Stimulated activated CD8-positive, alpha-beta memory T cell treated with anti-CD3 and anti-CD28 coated beads, Interleukin-4, amount 100 ng/mL, for 4 hours (primary cell): ENCODE measurements around the gene FOXC2.

Source experiments
- DNase-seq, 2 donors: peaks; one replicate each; pipeline ENCODE4 v3.0.0-alpha.2; 2020; ENCODE audit warnings: low read depth in 2 of 2, low spot score in 1 of 2

Gene FOXC2

DNA sequence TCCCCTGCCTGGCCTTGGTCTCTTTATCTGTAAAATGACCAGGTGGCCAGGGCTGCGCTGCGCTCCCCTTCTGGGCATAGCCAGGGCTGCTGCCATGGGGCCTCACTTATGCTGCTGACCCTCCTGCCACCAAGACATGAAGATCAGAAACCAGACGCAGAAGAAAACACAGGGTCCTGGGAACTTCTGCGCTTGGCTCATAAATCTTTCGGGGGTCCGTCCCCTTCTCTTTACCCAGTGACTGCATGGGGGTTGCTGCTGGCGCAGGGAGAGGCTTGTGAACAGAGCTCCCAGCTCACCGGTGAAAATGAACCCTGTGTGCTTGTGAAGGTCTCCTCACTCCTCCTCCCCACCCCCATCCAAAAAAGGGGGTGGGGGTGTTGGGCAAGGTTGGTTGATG is 6.0 kb downstream of the FOXC2 start:
- DNase-seq: no peak

DNA sequence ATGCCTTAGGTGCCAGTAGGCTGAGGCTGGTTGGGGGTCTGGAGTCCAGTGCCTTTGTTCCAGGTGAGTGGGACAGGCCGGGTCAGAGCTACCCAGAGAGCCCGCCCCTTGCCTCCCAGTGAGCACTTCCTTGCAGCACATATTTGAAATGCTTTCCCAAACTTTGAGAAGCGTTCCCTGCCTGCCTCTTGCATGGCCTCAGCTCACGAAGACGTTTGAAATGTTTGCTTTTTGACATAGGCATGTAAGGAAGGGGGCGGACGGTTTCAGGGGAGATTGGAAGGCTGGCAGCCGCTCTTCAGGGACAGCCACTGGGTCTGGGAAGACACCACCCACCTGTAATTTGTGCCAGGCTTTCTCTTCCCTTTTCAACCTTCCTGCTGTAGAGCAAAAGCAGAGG is 6.6 kb downstream of the FOXC2 start:
- DNase-seq: no peak

DNA sequence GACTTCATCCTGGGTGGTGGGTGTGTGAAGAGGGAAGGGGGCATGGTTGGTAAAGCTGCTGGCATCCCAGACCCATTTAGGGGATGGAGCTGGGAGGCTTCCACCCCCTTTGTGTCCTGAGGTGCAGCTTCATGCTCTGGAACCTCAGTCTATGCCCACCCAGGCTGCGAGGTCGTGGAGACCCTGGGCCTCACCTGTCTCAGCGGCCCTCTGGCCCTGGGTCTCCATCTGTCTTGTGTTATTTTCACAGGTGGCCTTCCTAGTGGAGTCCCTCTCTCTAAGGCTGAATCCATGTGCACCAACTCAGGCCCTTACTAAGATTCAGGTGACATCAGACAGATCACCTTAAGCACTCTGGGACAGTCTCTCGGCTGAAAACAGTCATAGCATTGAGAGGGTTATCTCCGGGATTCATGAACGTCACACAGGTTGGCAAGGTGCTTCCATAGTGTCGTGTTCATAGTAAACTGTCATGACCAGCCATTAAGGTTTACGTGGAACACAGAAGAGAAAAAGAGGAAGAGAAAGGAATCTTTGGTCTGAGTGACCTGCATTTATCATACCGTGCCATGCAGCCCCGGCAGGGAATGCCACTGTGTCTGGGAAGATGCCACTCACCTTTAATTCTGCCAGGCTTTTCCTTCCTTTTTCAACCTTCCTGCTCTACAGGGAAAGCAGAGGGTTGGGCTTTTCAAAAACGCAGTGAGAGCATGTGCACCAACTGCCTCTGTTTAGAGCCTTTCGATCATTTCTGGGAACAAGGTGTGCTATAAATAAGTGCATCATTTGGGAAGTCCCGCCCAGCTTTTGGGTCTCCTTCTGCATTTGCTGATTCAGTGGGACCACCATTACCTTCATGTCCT is 7.2 kb downstream of the FOXC2 start:
- no peak for DNase-seq

DNA sequence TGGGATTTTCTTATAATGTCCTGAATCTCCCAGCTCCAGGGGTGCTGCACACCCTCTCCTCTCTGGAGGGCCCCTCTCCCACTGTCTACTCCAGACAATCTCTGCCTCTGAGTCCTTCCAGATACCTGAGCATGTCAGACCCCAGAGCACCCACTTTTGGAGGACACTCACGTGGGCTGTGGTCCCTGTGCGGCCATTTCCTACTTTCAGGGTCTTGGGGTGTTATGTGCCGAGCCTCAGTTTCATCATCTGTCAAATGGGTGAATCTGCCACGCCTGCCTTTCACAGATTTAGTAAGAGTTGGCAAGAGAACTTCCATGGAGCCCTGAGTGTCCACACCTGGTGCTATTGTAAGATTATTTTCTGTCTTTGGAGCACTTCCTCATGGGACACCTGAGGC is 8.0 kb downstream of the FOXC2 start:
- no peak for DNase-seq

DNA sequence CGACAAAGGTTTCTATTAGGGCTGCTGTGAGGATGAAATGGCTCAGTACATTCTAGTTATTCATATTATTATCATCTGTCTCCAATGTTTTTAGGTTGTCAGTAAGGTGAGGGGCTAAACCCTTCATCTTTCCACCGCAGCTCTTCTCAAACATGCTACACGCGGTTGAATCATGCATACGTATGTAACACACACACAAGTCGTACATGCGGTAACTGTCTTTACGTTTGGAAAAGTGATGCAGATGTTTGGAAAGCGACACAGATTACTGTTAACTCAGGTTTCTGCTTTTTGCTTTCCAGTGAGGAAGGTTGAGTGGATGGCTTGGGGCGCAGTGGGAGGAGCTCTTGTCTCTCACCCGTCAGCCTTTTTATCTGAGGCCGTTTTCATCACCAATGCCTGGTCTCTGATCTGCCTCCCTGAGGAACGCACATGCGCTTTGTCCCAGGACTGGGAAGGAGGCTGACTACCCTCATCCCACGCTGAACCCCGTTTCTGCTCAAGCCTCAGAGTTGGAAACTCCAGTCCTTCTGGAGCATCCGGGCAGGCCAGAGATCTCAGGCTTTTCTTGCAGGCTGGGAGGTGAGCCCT is 8.6 kb downstream of the FOXC2 start:
- no peak for DNase-seq

DNA sequence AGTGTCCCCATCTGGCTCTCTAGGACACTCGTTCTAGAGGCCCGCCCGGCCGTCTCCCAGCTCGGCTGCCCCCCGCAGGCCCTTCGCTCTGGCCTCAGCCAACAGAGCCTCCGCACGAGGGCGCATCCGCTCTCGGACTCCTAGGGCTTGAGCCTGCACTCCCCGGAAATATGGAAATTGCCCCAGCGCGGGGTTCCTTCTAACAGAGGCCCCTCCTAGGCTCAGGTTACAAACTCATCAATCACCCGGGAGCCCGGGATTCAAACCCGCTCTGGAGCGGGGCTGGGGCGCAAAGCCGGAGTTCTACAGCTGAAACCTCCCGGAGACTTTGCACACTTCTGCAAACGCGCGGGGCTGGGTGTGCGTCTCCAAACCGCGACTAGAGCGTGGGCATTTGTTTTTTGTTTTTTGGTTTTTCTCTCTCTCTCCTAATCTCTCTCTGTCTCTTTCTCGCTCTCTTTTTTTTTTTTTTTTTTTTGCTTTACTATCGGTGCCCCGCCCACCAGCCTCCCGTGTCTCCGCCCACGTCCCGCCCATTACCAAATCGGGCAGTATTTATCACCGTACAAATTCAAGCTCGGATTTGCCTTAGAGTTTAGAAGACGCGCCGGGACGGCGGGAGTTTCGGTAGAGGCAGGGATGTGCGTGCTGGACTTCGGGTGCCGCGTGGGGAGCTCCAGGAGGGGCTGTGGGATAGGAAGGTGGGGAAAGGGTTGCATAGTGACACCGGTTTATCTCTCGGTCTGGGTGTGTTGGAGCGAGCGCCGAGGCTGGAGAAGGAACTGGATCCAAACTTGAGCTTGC is 9.3 kb downstream of the FOXC2 start:
- no peak for DNase-seq

DNA sequence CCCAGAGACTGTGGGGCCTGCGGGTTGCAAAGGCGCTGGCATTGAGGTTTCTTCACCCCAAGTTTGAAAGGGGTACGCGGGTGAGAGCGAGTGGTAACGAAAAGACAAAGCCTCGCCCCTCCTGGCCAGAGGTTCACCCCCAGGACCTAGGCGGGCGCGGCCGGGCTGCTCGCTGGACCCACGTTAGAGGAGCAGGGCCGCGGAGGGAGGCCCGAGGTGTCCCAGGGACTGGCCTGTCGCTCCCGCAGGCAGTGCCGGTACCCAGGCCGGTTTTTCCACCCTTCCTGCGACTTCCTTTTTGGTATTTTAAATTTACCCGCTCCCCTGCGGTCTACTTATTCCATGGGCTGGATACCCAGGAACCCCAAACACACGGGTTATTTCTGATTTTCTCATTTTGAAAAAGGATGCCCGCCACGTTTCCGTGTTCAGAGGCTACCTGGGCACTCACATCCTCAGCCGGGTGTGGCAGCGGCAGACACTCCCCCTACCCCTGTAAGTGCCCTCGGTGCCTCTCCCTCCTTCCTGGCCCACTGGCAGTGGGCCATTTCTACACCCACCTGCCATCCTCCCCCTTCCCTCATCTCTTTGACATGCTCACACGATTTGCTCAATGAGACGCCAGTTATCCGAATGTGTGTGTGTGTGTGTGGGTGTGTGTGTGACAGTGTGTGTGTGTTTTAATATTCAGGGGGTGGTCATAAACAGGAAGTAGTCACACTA is 10.1 kb downstream of the FOXC2 start:
- DNase-seq: no peak

DNA sequence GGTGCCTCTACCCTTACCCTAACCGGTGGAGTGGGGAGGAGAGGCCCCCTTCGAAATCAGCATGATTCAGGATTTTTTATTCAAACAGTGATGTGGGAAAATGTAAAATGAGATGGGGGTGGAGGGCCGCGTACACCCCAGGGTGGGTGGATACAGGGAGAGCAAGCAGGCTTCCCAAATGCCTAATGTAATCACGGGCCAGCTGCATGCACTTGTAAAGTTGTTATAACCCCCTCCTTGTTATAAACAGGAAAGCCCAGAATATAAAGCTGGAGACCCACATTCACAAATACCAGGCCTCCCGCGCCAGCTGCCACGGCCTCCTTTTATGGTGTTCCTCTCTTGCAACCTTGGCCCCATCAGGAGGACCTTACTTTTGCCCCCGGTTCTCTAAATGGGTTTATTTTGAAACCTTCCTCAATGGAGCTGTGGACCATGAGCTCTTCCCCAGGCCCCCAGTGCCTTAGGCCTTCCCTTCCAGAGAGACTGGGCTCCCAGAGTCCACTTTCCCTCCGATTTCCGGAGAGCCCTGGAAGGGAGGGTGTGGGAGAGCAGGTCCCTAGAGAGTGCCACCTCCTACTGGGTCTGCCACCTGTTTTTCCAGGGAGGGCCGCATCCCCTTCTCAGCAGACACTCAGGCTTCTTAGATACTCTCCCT is 10.8 kb downstream of the FOXC2 start:
- no peak for DNase-seq

DNA sequence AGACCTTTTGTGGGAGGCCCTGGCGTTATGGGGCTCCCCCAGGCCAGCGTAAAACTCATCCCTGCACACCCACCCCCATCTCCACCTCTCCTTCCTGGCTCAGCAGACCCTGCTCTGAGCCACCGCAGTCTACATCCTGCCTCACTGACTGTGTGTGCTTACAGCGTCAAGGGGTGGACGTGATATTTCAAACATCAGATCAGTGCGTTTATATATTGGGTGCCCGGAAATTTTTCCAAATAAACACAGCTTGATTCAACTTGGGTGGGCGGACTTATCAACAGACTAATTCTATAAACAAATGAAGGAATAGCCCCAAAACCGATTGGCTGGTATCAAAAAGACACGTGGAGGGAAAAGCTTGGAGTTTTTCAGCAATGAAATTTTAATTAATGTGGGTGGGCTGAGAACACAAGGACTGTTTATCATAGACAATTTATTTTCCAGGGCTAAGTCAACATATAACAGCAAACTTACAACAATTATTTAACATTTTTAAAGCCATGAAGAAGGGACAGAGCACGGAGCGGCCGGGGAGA is 11.5 kb downstream of the FOXC2 start, which contains the start of gene FOXL1:
TSS of gene FOXL1 (plus strand) at position 489 of the 539 bp plus-strand sequence. CDS start 175 bp downstream, outside the sequence.
- DNase-seq: no peak

DNA sequence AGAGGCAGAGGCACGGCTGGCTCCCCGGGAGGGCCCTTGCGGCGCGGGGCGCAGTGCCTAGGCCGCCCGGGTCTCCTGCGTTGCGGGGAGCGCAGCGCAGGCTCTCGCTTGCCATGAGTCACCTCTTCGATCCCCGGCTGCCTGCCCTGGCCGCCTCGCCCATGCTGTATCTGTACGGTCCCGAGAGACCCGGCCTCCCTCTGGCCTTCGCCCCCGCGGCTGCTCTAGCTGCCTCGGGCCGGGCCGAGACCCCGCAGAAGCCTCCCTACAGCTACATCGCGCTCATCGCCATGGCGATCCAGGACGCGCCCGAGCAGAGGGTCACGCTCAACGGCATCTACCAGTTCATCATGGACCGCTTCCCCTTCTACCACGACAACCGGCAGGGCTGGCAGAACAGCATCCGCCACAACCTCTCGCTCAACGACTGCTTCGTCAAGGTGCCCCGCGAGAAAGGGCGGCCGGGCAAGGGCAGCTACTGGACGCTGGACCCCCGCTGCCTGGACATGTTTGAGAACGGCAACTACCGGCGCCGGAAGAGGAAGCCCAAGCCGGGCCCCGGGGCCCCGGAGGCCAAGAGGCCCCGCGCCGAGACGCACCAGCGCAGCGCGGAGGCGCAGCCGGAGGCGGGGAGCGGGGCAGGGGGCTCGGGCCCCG is 12.1 kb downstream of the FOXC2 start:
- no peak for DNase-seq

DNA sequence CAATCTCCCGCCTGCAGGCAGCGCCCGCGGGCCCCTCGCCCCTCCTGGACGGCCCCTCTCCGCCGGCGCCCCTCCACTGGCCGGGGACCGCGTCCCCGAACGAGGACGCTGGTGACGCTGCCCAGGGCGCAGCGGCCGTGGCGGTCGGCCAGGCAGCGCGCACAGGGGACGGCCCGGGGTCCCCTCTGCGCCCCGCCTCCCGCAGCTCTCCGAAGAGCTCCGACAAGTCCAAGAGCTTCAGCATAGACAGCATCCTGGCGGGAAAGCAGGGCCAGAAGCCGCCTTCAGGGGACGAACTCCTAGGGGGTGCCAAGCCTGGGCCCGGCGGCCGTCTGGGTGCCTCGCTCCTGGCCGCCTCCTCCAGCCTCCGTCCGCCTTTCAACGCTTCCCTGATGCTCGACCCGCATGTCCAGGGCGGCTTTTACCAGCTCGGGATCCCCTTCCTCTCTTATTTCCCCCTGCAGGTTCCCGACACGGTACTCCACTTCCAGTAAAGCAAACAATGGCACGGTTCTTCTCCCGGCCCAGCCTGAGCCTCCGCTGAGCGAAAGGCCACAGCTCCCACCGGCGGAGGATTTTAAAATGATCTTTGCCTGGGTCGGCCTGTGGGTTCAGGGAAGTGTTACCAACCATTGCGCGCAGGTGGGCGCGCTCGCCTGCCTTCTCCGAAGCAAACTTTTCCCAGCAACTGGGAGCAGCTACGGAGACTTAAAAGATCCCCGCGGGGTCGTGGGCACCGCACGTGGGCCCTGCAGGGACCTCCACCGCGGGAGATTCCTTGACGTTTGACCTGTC is 12.8 kb downstream of the FOXC2 start:
- no peak for DNase-seq

DNA sequence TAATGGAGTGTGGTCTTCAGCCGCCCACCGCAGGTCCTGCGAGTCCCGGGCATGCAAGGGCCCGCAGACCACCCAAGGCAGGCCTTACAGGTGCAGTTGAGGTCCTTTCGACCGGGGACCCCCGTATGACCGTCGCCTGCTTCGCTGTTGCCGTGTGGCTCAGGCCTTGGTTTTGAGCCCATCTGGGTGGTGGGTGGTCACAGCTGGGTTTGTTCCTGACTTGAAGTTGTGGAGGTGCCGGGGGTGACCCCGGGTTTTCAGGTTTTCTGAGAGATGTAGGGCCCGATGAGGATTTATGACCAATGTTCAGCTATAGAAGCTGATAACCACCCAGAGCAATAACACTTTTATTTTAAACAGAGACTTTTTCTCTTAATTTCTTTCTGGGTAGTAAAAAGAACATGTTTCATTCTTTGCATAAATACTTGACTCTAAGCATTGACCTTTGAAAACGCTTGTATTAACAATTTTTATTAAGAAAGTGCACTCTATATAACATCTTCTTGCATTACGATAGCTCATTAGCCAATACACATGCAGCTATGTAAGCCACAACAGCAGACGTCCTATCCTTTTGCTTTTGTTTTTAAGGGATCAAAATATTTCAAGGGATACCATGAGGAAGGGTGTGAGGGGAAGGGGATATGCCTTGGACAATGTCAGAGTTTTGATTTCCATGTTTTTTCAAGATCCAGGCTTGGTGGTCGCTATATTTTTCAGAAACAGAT is 13.6 kb downstream of the FOXC2 start:
- DNase-seq: no peak

DNA sequence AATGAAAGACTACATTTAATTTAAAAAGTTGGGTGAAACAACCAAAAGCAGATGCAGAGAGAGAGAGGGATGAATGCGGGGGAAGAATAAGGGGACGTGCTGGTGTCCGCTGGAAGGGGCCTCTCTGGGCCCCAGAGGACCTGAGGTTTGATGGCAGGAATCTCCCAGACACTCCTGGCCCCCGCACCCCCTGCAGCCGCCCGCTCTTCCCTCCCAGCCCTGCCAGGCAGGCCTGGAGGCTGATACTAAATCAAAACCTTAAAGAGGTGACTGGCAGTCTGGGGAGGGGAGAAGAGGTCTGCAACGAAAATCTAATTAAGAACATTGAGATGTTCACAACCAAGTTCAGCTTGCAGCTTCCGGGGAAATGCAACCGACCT is 14.2 kb downstream of the FOXC2 start:
- no peak for DNase-seq

DNA sequence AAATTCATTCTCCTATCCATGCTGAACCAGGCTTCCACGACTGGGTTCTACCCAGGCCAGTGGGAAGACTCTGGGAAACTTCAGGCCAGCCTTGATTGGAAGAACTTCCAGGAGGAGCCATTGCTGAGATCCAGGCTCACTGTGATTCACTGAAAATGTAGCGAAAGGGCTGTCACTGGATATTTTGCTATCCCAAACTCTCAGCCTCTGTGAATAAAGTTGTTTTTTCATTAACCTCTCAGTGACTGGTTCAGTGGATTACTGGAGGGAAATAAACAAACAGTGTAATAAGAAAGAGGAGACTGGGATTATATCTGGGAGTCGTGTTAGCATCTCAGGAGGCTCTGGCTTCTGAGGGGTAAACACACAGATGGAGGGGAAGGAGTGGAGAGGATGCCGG is 14.8 kb downstream of the FOXC2 start:
- DNase-seq: no peak

DNA sequence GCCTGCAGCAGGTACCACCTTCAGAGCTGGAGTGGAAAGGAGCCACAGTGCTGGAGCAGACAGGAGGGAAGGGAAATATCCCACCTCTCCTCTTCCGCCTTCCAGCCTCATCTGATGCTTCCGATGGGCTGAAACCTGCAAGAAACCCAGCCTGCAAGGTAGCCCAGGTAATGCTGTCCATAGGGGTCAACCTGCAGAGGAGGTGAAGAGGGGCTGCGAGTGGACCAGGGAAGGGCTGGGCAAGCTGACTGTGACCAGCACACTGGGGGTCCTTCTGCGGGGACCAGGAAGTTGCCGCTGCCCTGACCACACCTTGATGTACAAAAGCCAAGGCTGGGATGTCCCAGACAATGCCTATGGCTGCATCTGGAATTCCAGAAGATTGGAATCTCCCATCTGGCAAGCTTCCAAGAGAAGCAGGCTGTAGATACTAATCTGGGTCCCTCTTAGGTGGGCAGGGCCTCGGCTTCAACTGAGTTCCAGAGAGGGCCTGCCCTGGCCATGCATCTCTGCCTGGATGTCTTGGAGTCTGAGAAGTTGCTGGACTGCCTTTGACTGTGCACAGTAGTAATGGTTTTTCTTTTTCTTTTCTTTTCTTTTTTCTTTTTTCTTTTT is 17.5 kb downstream of the FOXC2 start:
- no peak for DNase-seq

DNA sequence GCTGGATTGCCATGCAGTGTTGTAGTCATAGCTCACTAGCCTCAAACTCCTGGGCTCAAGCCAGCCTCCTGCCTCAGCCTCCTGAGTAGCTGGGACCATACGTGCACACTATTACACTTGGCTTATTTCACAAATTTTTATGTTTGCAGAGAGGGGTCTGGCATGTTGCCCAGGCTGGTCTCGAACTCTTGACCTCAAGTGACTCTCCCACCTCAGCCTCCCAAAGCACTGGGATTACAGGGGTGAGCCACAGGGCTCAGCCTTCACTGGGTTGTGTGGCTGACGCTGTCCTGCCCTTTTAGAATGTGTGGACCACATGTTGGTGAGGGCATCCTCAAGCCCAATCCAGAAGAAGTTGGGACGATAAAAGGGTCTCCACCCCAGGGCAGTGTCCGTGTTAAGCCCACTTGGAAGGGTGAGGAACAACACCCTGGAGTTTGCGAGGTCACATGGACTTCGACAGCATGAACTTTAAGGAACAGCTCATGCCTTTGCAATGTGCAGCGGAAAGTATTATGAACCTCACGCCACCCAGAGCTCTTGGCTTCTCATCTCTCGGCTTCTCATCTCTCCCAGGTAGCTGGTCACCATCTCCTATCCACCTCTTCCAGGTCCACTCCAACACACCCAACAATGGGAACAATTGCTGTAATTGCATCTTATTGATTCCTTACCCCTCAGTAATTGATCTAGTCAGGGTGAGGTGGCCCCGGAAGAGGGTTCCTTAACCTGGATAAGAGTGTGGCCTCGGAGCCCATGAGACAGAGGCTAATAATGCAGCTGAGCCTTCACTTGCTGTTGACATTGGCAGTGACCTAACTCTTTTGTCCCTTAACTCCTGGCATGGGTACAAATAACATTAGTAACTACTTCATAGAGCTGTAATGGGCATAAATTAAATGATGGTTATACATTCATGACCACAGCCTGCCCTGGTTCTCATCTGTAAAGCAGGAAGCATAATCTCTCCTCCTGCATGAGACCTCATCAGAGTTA is 18.4 kb downstream of the FOXC2 start:
- no peak for DNase-seq
